ENCODE results near the gene CYP20A1. TPM values are rescaled to one million over a fixed set of nuclear protein-coding genes. Genes with fewer than 3 reads are reported as not detected.

The CYP20A1 gene
- total RNA-seq, 1 donor: 40.2 TPM

- DNase-seq (ENCODE audit: low read depth): no peak
- TF ChIP-seq, protein P1, sequence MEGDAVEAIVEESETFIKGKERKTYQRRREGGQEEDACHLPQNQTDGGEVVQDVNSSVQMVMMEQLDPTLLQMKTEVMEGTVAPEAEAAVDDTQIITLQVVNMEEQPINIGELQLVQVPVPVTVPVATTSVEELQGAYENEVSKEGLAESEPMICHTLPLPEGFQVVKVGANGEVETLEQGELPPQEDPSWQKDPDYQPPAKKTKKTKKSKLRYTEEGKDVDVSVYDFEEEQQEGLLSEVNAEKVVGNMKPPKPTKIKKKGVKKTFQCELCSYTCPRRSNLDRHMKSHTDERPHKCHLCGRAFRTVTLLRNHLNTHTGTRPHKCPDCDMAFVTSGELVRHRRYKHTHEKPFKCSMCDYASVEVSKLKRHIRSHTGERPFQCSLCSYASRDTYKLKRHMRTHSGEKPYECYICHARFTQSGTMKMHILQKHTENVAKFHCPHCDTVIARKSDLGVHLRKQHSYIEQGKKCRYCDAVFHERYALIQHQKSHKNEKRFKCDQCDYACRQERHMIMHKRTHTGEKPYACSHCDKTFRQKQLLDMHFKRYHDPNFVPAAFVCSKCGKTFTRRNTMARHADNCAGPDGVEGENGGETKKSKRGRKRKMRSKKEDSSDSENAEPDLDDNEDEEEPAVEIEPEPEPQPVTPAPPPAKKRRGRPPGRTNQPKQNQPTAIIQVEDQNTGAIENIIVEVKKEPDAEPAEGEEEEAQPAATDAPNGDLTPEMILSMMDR (IDR thresholded peaks at IDR 0.05; ENCODE audit: insufficient read depth, low read depth, low read length): no peak
- H3K4me3 ChIP-seq (ENCODE audit: low read depth, low read length): no peak overlapping the region
Measured at GRCh38 chr2:203346612-203347011, 107.8 kb downstream of the CYP20A1 start.

DNA sequence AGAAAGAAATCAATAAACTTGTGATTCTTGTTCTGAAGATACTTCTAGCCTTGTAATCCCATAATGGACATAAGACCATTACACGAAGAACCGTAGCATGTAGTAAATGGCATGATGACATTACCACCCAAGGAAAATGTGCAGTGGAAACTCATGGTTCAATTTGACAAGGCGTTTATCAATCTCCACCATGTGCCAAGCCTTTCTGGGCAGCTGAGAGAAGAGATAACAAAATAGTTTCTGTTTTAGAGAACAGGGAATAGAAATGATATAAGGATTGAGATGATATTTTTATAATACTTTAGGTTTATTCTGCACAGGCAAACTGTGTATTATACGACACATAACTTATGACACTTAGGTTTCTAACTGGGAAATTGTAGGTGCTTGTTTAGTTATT lies 108.6 kb downstream of the CYP20A1 start:
- DNase-seq (ENCODE audit: low read depth): no peak
- H3K4me3 ChIP-seq (ENCODE audit: low read depth, low read length): no peak overlapping the region
- TF ChIP-seq, protein P1 (IDR thresholded peaks at IDR 0.05; ENCODE audit: insufficient read depth, low read depth, low read length): no peak

DNA sequence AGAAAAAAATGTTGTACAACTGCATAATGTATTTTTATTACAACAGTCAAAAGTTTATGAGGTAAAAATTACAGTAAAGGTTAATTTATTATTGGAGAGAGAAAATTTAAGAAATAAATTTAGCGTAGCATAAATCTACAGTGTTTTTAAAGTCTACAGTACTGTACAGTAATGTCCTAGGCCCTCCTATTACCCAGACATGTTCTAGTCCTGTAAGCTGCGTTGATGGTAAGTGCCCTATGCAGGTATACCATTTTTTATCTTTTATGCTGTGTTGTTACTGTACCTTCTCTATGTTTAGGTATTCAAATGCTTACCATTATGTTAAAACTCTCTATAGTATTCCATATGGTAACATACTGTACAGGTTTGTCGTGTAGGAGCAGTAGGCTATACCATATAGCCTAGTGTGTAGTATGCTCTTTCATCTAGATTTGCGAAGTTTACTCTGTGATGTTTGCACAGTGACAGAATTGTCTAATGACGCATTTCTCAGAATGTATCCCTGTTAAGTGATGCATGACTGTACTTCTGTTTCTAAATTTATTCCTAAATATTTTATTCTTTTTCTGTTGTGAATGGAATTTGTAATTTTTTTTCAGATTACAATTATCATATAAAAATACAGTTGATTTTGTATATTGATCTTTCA lies 113.9 kb downstream of the CYP20A1 start:
- DNase-seq (ENCODE audit: low read depth): no peak
- TF ChIP-seq, protein P1 (IDR thresholded peaks at IDR 0.05; ENCODE audit: insufficient read depth, low read depth, low read length): no peak
- no peak overlapping the region for H3K4me3 ChIP-seq (ENCODE audit: low read depth, low read length)

GRCh38 chr2:203354966-203355365 lies 116.1 kb downstream of the CYP20A1 start:
- H3K4me3 ChIP-seq (ENCODE audit: low read depth, low read length): no peak overlapping the region
- TF ChIP-seq, protein P1 (IDR thresholded peaks at IDR 0.05; ENCODE audit: insufficient read depth, low read depth, low read length): no peak
- DNase-seq (ENCODE audit: low read depth): no peak

Small RNAs within 50 kb of the gene (small RNA-seq; reads per million reads assigned to genes)
- not detected for gene RN7SL670P

Other genes with a start within 250 kb of the CYP20A1 start
- 38.0 and 57.9 TPM in 2 replicates for gene NBEAL1, start 224.1 kb upstream of the CYP20A1 start, total RNA-seq
- 33.5 and 58.3 TPM in 2 replicates for gene ABI2, start 89.4 kb downstream of the CYP20A1 start, total RNA-seq